B cell (primary cell): ENCODE results near the gene DDX39B. TPM values are rescaled to one million over a fixed set of nuclear protein-coding genes. Genes with fewer than 3 reads are reported as not detected.

Experiments used
- ATAC-seq: fragments of 200-7000 bp; cut with Tn5 transposase; one replicate; pipeline ENCODE4 v1.10.0; 2021; ENCODE audit warnings: low read depth, mild to moderate bottlenecking, moderate number of reproducible peaks, moderate library complexity
- CTCF ChIA-PET: fragments of 350-600 bp; sonication (Branson Sonifier 250); formaldehyde crosslinking; loops from one replicate; lab custom pipeline; 2021; ENCODE audit warnings: antibody characterized with exemption, inconsistent platforms; lab: Charles Lee
- POLR2A ChIA-PET: fragments of 350-600 bp; sonication (Branson Sonifier 250); formaldehyde crosslinking; loops from one replicate; lab custom pipeline; 2021; ENCODE audit warnings: antibody characterized with exemption; lab: Charles Lee
- DNase-seq: peaks from one replicate; pipeline ENCODE4 v3.0.0; 2013
- H2AFZ ChIP-seq: 2 replicates; pipeline ENCODE4 v1.6.1; 2012; ENCODE audit warnings: mild to moderate bottlenecking, low read depth, low read length; ENCODE audit not compliant: insufficient read depth, poor library complexity, severe bottlenecking
- H3K27ac ChIP-seq, 2 donors: 1 replicate in 1 of 2; 2 replicates in 1 of 2; pipeline ENCODE4 v1.5.1; 2012 to 2013; ENCODE audit warnings: low read length in 2 of 2, mild to moderate bottlenecking in 2 of 2, moderate library complexity in 1 of 2
- H3K27me3 ChIP-seq, 4 experiments: fragments of 200-600 bp in 1 of 4; sonication (generic) in 1 of 4; replicated peaks in 1 of 4; 1 replicate in 2 of 4; 2 replicates in 2 of 4; pipeline versions ENCODE4 v1.6.1 to v1.7.0; 2013 to 2016; ENCODE audit warnings: low read length in 3 of 4, mild to moderate bottlenecking in 2 of 4, mixed read lengths in 1 of 4, moderate library complexity in 1 of 4; ENCODE audit not compliant: insufficient read depth in 4 of 4, control insufficient read depth in 3 of 4; ENCODE audit errors: control extremely low read depth in 1 of 4
- H3K36me3 ChIP-seq, 2 experiments: replicated peaks in 1 of 2; 1 replicate in 1 of 2; 2 replicates in 1 of 2; pipeline versions ENCODE4 v1.6.1 to v1.7.1; 2013; ENCODE audit warnings: low read length in 1 of 2; ENCODE audit not compliant: insufficient read depth in 2 of 2, control insufficient read depth in 1 of 2; ENCODE audit errors: control extremely low read depth in 1 of 2, extremely low read depth in 1 of 2
- H3K4me1 ChIP-seq, 2 donors: fragments of 200-600 bp in 1 of 2; sonication (generic) in 1 of 2; 1 replicate in 1 of 2; 2 replicates in 1 of 2; pipeline versions ENCODE4 v1.5.1 to v1.6.1; 2013 to 2017; ENCODE audit warnings: low read length in 2 of 2; ENCODE audit not compliant: control insufficient read depth in 2 of 2, insufficient read depth in 2 of 2
- H3K4me2 ChIP-seq: replicated peaks from 2 replicates; pipeline ENCODE3; 2012; ENCODE audit warnings: mild to moderate bottlenecking, low read depth, low read length; ENCODE audit not compliant: poor library complexity, severe bottlenecking
- H3K4me3 ChIP-seq, 5 experiments: fragments of 200-600 bp in 1 of 5; sonication (generic) in 1 of 5; 1 replicate in 3 of 5; 2 replicates in 2 of 5; pipeline versions ENCODE4 v1.5.1 to v1.7.0; 2011 to 2016; ENCODE audit warnings: low read length in 4 of 5, mild to moderate bottlenecking in 4 of 5, low read depth in 2 of 5, control low read depth in 1 of 5, moderate library complexity in 1 of 5; ENCODE audit not compliant: insufficient read depth in 1 of 5; ENCODE audit errors: control extremely low read depth in 1 of 5, extremely low read depth in 1 of 5
- H3K79me2 ChIP-seq: fragments of 200-600 bp; sonication (generic); one replicate; pipeline ENCODE4 v1.6.0; 2016; ENCODE audit warnings: low read length; ENCODE audit not compliant: control insufficient read depth, insufficient read depth
- H3K9ac ChIP-seq: fragments of 200-600 bp; sonication (generic); 2 replicates; pipeline ENCODE4 v1.6.1; 2017; ENCODE audit warnings: mild to moderate bottlenecking, low read length, moderate library complexity
- H3K9me3 ChIP-seq, 3 donors: one replicate each; pipeline versions ENCODE4 v1.6.1 to v1.7.1; 2013; ENCODE audit warnings: low read length in 2 of 3; ENCODE audit not compliant: control insufficient read depth in 2 of 3, insufficient read depth in 1 of 3; ENCODE audit errors: control extremely low read depth in 1 of 3
- H4K20me1 ChIP-seq: 2 replicates; pipeline ENCODE4 v1.6.0; 2012; ENCODE audit warnings: mild to moderate bottlenecking, low read length; ENCODE audit not compliant: insufficient read depth, control insufficient read depth, poor library complexity, severe bottlenecking
- H3K27ac Mint-ChIP-seq: one replicate; pipeline ENCODE4 v1.8.0; 2021; ENCODE audit warnings: mixed read lengths
- H3K27me3 Mint-ChIP-seq: one replicate; pipeline ENCODE4 v1.8.0; 2021; ENCODE audit warnings: mixed read lengths
- H3K4me1 Mint-ChIP-seq: one replicate; pipeline ENCODE4 v1.8.0; 2021; ENCODE audit warnings: mixed read lengths
- H3K4me3 Mint-ChIP-seq: one replicate; pipeline ENCODE4 v1.8.0; 2021; ENCODE audit warnings: mixed read lengths
- H3K9me3 Mint-ChIP-seq: one replicate; pipeline ENCODE4 v1.8.0; 2022; ENCODE audit warnings: mixed read lengths; ENCODE audit not compliant: insufficient read depth
- EZH2 ChIP-seq: IDR thresholded peaks from 2 replicates; pipeline ENCODE4 v1.6.1; 2012; ENCODE audit warnings: borderline replicate concordance, low read depth, mild to moderate bottlenecking, moderate library complexity, low read length; ENCODE audit not compliant: insufficient read depth, poor library complexity, severe bottlenecking
- WGBS: methylation state at CpG from one replicate; pipeline ENCODE4 v1.1.5; 2013; ENCODE audit warnings: missing lambda C conversion rate; ENCODE audit not compliant: insufficient coverage; 5-methylcytosine and 5-hydroxymethylcytosine counted together
- intact Hi-C: fragments of 100-400 bp; cut with micrococcal nuclease; formaldehyde crosslinking; loops from one replicate; pipeline ENCODE4 v1.10.0; 2022
- polyA plus RNA-seq: library from polyadenylated mRNA; depleted of rRNA; stranded (reverse); fragments of >200 nt; gene quantifications from 2 replicates; pipeline ENCODE4 v1.2.3, GENCODE V29; 2012
- total RNA-seq, 2 donors: library from RNA; stranded (reverse); fragments of 120-200 nt in 1 of 2; gene quantifications; 1 replicate in 1 of 2; 2 replicates in 1 of 2; pipeline versions ENCODE4 v1.2.3 to v1.2.4, GENCODE V29; 2013 to 2022
- TF ChIP-seq, protein P1 (sequence below): fragments of 200-600 bp; IDR thresholded peaks from one replicate; pipeline ENCODE4 v1.8.0; 2022; ENCODE audit warnings: antibody characterized with exemption, mild to moderate bottlenecking

Gene DDX39B
- total and polyA plus RNA-seq, 2 donors (not counting 1 experiment from before 2014, with no cell fraction given): 576 to 838 TPM

- peaks cover 13% of the 10 kb centered on the region for H4K20me1 ChIP-seq
- H3K79me2 ChIP-seq: peaks cover 37% of the 10 kb centered on the region
- H2AFZ ChIP-seq: no peak overlapping the region
- DNase-seq (no peak), ATAC-seq (no peak)
- H3K9me3 ChIP-seq: peaks cover 0 to 3% (median 0%) of the 10 kb centered on the region in 3 donors
- H3K9ac ChIP-seq: no peak overlapping the region
- H3K4me1 Mint-ChIP-seq: peaks cover 51% of the 10 kb centered on the region
- H3K27ac Mint-ChIP-seq: no peak overlapping the region
- H3K4me2 ChIP-seq: no peak overlapping the region
- no peaks in the 10 kb centered on the region for H3K27me3 ChIP-seq
- H3K27ac ChIP-seq: no peak overlapping the region
- H3K4me3 ChIP-seq: no peak overlapping the region
- peak overlapping the region; percentile 6 for H3K4me3 Mint-ChIP-seq
- no peaks in the 10 kb centered on the region for H3K27me3 Mint-ChIP-seq
- H3K4me1 ChIP-seq: peaks cover 37 to 53% of the 10 kb centered on the region in 2 donors
- ChIA-PET POLR2A (interaction anchor here (42.6 kb wide), 1 partner anchor 40 kb away, joined by 1450 read pairs; the partner anchor contains the start of genes LST1, LTA, LTB and NCR3), CTCF (interaction anchor here (1.3 to 29.4 kb wide), 2 partner anchors 46 to 50 kb away, joined by 4 to 2241 read pairs; partner anchors contain the start of genes LST1, LTB, NCR3 and TNF)
- intact Hi-C loops: loop anchor here (5.0 kb wide), 1 partner anchor 193 kb away; the partner anchor contains the start of gene CLIC1
- no peaks in the 10 kb centered on the region for H3K9me3 Mint-ChIP-seq
- H3K36me3 ChIP-seq: peaks cover 0 to 12% of the 10 kb centered on the region in 2 experiments
- TF ChIP-seq, protein P1, sequence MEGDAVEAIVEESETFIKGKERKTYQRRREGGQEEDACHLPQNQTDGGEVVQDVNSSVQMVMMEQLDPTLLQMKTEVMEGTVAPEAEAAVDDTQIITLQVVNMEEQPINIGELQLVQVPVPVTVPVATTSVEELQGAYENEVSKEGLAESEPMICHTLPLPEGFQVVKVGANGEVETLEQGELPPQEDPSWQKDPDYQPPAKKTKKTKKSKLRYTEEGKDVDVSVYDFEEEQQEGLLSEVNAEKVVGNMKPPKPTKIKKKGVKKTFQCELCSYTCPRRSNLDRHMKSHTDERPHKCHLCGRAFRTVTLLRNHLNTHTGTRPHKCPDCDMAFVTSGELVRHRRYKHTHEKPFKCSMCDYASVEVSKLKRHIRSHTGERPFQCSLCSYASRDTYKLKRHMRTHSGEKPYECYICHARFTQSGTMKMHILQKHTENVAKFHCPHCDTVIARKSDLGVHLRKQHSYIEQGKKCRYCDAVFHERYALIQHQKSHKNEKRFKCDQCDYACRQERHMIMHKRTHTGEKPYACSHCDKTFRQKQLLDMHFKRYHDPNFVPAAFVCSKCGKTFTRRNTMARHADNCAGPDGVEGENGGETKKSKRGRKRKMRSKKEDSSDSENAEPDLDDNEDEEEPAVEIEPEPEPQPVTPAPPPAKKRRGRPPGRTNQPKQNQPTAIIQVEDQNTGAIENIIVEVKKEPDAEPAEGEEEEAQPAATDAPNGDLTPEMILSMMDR: no peak
- no peak for TF ChIP-seq EZH2
- 100% methylated on average over 1 of the region's 2 CpGs for WGBS
These were observed 2.9 kb upstream of the DDX39B start for GRCh38 chr6:31544676-31545075.

- Histone ChIP-seq H3K4me3 (no peak overlapping the region), H3K9ac (no peak overlapping the region), H3K27me3 (no peaks in the 10 kb centered on the region), H4K20me1 (peaks cover 23% of the 10 kb centered on the region), H3K27ac (no peak overlapping the region), H2AFZ (no peak overlapping the region), H3K36me3 (peaks cover 0 to 23% of the 10 kb centered on the region in 2 experiments), H3K4me1 (peaks cover 47 to 56% of the 10 kb centered on the region in 2 donors), H3K79me2 (peaks cover 43% of the 10 kb centered on the region), H3K9me3 (peaks cover 0 to 3% (median 0%) of the 10 kb centered on the region in 3 donors), H3K4me2 (no peak overlapping the region)
- DNase-seq (peak; percentile 7), ATAC-seq (no peak)
- Mint-ChIP-seq H3K27me3 (no peaks in the 10 kb centered on the region), H3K4me1 (peaks cover 54% of the 10 kb centered on the region), H3K4me3 (no peak overlapping the region), H3K27ac (no peak overlapping the region), H3K9me3 (no peaks in the 10 kb centered on the region)
- WGBS: 100% methylated on average over 2 of the region's 6 CpGs
- POLR2A ChIA-PET: no interaction called here
- CTCF ChIA-PET: interaction anchor here (2.3 to 29.4 kb wide), 3 partner anchors 7 to 47 kb away, joined by 6 to 2241 read pairs (median 23); partner anchors contain the start of genes LST1, LTB, NCR3 and TNF
- intact Hi-C loops: loop anchor here (5.0 kb wide), 1 partner anchor 194 kb away; the partner anchor contains the start of gene CLIC1
- no peak for TF ChIP-seq EZH2
- TF ChIP-seq, protein P1: no peak
These were observed 1.8 kb upstream of the DDX39B start for GRCh38 chr6:31543639-31544038.
